Measurements from ENCODE around the gene RBAK.
A peak's percentile ranks its signal among the peaks of the same experiment; 100 is the strongest.
"Not testable (repeated sequence)": the region's sequence is repeated elsewhere in the genome, so short reads cannot be mapped to it uniquely, and the experiment has no call there.

RBAK gene

GRCh38 chr7:5045558-5046396 lies at the start of gene RBAK:
Gene RBAK, plus strand, starts transcription at chr7:5045860. Its CDS starts 2,217 bp downstream, at chr7:5048077.
- DNase-seq: peak; percentile 84

DNA sequence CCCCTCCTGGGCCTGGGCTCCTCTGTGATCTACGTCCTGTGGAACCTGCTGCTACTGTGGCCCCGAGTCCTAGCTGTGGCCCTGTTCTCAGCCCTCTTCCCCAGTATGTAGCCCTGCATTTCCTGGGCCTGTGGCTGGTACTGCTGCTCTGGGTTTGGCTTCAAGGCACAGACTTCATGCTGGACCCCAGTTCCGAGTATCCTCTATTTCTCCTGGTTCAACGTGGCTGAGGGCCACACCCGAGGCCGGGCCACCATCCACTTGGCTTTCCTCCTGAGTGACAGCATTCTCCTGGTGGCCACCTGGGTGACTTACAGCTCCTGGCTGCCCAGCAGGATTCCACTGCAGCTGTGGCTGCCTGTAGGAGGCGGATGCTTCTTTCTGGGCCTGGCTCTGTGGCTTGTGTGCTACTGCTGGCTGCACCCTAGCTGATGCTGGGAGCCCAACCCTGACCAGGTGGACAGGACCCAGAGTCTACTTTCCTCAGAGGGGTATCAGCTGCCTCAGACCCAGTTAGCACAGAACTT lies 48.9 kb upstream of the RBAK start:
- DNase-seq: no peak

DNA sequence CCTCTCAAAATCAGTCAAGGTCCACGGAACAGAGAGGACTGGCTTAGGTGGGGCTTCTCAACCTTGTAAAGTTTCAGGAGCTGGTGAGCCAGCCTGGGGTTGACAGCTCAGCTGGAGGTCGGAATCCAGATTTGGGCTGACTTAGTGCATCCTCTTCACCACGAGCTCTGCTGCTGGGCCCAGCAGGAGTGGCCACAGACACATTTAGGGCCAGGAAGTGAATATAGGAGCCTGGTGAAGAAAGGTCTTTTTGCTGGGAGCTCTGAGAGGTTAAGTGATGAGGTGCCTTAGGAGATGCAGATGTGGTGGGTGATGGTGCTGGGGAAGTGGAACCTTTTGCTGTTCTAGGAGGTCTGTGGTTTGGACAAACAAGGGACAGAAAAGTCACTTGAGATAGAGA lies 47.4 kb upstream of the RBAK start:
- no peak for DNase-seq

DNA sequence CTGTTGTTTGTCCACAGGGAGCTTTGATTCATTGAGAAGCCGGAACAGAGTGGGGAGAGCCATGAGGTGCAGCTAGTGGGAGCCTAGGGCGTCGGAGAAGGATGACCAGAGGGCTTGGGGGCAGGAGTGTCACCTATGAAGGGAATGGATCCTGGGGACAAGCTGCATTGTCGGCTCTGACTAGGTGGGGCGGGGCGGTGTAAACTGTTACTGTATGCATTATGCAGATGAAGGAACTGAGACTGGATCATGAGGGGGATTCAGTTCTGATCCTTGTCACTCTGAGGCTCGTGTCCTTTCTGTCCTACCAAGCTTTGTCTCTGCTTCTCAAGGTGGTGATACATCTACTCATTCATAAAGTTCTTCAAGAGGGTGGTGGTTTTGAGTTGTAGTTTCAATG lies 46.8 kb upstream of the RBAK start:
- no peak for DNase-seq

- no peak for DNase-seq
These were observed 46.2 kb upstream of the RBAK start for GRCh38 chr7:4999369-4999950.

GRCh38 chr7:5001003-5001402 lies 44.7 kb upstream of the RBAK start:
- no peak for DNase-seq

DNA sequence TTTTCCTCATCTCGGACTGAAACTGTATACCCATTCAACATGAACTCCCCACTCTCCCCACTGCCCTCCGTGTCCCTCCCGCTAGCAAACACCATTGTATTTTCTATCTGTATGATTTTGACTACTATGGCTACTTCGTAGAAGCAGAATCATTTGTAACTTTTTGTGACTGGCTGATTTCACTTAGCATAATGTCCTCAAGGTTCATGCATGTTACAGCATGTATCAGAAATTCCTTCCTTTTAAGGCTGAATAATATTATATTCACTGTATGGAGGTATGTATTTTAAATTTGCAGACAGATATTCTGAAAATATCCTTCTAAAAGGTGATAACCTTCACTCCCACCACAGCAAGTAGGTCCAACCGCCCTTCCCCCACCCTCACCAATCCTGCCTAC lies 43.7 kb upstream of the RBAK start:
- no peak for DNase-seq

DNA sequence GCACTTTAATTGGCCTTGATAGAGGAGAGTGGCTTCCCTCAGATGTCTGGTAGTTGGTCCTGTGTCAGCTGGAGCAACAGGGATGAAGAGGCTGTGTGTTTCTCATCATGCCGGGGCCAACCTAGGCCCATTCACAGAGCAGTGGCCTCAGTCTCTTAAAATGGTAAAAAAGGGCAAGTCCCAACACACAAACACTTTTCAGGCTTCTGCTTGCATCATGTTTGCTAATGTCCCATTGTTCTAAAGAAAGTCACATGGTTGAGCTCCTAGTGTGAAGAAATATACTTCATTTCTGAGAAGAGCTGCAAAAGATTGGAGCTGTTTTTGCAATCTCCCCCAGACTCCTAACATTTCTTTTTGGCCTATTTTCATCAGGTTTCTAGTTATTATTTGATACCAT lies 40.6 kb upstream of the RBAK start:
- DNase-seq: no peak

- no peak for DNase-seq
These were observed 32.7 kb upstream of the RBAK start for GRCh38 chr7:5012985-5013384.

DNA sequence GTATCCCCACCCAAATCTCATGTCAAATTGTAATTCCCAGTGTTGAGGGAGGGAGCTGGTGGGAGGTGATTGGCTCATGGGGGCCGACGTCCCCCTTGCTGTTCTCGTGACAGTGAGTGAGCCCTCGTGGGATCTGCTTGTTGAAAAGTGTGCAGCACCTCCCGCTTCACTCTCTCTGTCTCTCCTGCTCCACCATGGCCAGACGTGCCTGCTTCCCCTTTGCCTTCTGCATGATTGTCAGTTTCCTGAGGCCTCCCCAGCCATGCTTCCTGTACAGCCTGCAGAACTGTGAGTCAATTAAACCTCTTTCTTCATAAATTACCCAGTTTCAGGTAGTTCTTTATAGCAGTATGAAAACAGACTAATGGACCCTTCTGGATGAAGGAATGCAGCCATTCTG lies 29.7 kb upstream of the RBAK start:
- not testable (repeated sequence) for DNase-seq

DNA sequence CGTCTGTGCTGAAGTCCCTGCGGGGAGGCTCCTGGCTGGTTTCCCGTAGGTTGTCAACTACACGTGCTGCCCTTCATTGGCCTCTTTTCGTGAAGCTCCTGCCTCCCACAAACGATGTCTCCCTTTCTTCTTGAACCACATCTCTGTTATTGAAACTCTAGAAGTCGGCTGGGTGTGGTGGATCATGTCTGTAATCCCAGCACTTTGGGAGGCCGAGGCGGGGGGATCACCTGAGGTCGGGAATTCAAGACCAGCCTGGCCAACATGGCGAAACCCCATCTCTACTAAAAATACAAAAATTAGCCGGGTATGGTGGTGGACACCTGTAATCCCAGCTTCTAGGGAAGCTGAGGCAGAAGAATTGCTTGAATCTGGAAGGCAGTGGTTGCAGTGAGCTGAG lies 28.0 kb upstream of the RBAK start:
- not testable (repeated sequence) for DNase-seq

DNA sequence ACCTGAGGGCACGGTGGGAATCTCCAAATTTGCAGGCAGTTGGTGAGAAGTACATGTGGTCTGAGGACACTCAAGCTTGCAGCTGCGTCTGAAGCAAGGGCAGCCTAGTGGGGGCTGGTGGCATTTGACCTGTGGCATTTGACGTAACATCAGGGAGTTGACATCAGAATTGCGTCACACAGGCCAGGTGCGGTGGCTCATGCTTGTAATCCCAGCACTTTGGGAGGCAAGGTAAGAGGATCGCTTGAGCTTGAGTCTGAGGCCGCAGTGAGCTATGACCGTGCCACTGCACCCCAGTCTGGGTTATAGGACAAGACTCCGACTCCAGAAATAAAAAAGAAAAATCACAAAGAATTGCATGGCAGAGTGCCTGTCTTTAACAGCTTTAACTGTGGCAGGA lies 25.6 kb upstream of the RBAK start:
- DNase-seq: no peak

DNA sequence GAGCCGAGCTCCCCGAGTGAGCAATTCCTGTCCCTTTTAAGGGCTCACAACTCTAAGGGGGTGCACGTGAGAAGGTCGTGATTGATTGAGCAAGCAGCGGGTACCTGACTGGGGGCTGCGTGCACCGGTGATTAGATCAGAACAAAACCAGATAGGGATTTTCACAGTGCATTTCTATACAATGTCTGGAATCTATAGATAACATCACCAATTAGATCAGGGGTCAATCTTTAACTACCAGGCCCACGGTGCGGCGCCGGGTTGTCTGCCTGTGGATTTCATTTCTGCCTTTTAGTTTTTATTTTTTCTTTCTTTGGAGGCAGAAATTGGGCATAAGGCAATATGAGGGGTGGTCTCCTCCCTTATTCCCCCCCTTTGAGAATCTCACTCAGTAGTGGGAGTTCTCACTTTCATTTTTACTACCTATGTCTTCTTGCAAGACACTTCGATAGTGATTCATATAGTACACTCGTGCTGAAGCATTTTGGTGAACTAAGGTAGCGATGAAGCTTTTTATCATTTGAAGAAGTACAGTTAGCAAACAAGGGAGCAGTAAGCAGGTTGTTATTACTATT lies 24.6 kb upstream of the RBAK start:
- not testable (repeated sequence) for DNase-seq

GRCh38 chr7:5023626-5024025 lies 22.0 kb upstream of the RBAK start:
- DNase-seq: not testable (repeated sequence)

DNA sequence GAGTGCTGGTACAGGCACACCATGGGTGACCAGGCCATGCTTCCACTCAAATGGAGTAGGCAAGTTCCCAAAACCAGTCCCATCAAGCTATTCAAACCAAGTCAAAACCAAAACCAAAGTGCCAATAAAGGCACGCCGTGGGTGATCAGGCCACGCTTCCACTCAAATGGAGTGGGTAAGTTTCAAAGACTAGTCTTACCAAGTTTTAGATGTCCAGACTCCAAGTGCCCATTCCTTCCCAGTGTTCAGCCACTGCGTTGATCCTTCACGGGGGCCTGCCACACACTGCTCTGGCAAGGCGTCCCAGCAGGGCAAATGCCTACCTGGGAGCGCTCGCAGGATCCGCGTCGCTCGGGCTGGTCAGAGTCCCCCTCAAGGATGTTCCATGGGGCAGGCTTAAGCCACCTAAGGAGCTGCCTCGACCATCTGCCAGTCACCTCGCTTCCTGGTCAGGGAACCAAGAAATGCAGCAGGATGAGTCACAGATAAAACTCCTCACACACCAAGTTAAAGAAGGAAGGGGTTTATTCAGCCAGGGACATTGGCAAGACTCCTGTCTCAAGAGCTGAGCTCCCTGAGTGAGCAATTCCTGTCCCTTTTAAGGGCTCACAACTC lies 17.8 kb upstream of the RBAK start:
- DNase-seq: not testable (repeated sequence)

GRCh38 chr7:5033186-5033585 lies 12.5 kb upstream of the RBAK start:
- DNase-seq: not testable (repeated sequence)

DNA sequence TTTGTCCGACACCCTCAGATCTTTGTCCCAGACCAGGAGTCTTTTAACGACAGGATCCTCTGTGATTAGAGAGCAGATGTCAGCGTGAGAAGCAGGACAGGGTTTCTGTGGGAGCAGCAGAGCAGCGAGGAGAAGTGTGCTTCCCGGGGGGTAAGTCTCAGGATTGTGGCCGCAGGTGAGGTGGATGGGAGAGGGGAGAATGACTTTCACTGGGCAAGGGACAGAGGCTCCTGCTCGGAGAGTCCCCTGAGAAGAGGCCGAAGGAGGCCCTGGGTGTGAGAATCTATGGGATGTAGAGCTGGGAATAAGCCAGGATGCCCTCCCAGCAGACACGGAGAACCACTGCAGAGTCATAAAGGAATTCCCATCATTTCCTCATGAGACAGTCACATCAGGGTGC lies 10.4 kb upstream of the RBAK start:
- DNase-seq: no peak

DNA sequence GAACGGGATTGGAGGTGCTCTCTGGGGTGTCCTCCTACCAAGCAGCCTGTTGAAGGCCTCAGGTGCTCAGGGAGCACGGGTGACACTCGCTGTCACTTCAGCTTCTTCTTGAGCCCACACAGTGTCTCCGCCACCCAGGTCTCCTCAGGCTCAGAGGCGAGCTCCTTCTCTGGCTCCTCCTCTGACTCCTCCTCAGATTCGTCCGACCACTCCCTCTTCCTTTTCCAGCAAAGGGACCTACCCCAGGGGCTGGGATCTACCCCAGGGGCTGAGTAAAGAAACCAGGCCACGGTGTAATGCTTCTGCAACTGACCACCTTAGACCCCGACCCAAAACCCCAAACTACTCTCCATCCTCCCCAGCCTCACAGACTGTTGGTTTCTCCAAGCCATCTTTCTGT lies 9.2 kb upstream of the RBAK start:
- DNase-seq: no peak

DNA sequence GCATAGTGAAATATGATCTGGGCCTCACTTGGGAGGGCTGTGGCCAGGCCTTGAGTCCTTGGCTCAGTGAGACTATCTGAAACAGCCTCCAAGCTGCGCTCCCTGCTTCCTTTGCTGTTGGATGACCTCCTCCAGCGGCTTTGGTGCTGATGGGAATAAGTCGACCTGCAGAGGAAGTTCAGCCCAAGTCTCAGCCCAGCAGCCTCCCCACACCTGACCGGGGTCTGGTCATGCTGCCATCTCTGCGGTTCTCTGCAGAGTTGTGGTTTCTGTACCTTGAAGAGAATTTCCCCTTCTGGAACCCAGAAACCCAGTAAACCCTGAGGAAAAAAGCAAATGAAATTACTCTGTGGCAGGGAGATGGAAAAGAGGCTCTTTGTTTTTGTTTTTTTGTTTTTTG lies 4.6 kb upstream of the RBAK start:
- DNase-seq: no peak

- DNase-seq: no peak
These were observed 2.0 kb upstream of the RBAK start for GRCh38 chr7:5043661-5044060.

DNA sequence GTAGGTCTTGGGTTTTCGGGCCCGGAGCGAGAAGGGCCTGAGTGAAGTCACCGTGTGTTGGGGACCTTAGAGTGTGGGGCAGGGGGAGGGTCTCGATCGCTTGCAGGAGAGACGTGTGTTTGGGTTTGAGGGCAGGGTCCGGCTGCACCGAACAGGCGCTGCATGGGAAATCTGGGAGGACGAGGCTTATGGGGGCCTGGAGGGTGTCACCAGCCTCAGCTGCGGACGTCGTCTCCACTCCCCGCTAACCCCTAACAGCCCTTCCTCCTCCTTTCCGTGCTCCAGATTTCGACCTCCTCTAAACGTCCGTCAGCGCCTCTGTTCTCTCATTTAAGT lies 705 bp downstream of the RBAK start:
- not testable (repeated sequence) for DNase-seq

DNA sequence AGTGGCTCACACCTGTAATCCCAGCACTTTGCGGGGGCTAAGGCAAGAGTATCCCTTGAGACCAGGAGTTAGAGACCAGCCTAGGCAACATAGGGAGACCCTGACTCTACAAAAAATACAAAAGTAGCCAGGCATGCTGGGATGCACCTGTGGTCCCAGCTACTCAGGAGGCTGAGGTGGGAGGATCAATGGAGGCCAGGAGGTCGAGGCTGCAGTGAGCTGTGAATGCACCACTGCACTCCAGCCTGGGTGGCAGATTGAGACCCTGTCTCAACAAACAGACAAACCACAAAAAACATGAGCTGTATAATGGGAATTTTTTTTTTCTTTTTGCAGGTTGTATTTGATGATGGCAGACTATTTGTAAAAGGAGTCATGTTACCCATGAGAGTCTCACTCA lies 1.5 kb downstream of the RBAK start:
- DNase-seq: not testable (repeated sequence)

DNA sequence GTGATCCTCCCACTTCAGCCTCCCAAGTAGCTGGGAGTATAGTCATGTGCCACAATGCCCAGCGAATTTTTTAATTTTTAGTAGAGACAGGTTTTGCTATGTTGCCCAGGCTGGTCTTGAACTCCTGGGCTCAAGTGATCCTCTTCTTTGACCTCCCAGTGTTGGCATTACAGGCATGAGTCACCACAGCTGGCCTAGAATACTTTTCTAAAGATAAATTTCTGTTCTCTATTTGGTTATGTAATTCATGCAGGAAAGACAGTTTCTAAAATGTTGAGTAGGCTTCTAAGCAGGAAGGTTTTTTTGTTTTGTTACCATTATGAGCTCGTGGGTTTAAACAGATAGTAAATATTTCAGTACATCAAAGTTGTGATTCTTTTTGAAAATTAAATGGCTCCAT lies 5.0 kb downstream of the RBAK start:
- no peak for DNase-seq

GRCh38 chr7:5051731-5052130 lies 6.1 kb downstream of the RBAK start:
- DNase-seq: not testable (repeated sequence)
